ENCODE measurements around the gene GOLGA3. TPM values are rescaled to one million over a fixed set of nuclear protein-coding genes. Genes with fewer than 3 reads are reported as not detected.
"Not testable (repeated sequence)": the region's sequence is repeated elsewhere in the genome, so short reads cannot be mapped to it uniquely, and the experiment has no call there.

Gene GOLGA3
- total RNA-seq, 1 donor from 2014 or later = 63.8 TPM

GRCh38 chr12:132869551-132869950 is 40.9 kb upstream of the GOLGA3 start:
- Mint-ChIP-seq H3K36me3 (peaks cover 33% of the 10 kb centered on the region), H3K27me3 (ENCODE audit: low read depth) (no peaks in the 10 kb centered on the region), H3K27ac (no peak overlapping the region), H3K4me1 (peaks cover 5% of the 10 kb centered on the region), H3K9me3 (no peaks in the 10 kb centered on the region), H3K4me3 (no peak overlapping the region)
- no peak for DNase-seq (ENCODE audit: low spot score in 2 of 2, unreplicated experiment in 2 of 2)
- no peak for TF ChIP-seq CTCF (IDR thresholded peaks at IDR 0.05; ENCODE audit: unreplicated experiment)

- Mint-ChIP-seq H3K27ac (peak overlapping the region; percentile 93), H3K36me3 (peaks cover 36% of the 10 kb centered on the region), H3K27me3 (ENCODE audit: low read depth) (no peaks in the 10 kb centered on the region), H3K4me3 (no peak overlapping the region), H3K4me1 (peaks cover 5% of the 10 kb centered on the region), H3K9me3 (no peaks in the 10 kb centered on the region)
- TF ChIP-seq CTCF (IDR thresholded peaks at IDR 0.05; ENCODE audit: unreplicated experiment) = no peak
- no peak for DNase-seq (ENCODE audit: low spot score in 2 of 2, unreplicated experiment in 2 of 2)
These were observed 37.7 kb upstream of the GOLGA3 start for GRCh38 chr12:132866251-132866828.

GRCh38 chr12:132861558-132861957 is 32.9 kb upstream of the GOLGA3 start:
- H3K4me1 Mint-ChIP-seq = peaks cover 5% of the 10 kb centered on the region
- DNase-seq (ENCODE audit: low spot score in 2 of 2, unreplicated experiment in 2 of 2) = no peak
- TF ChIP-seq CTCF (IDR thresholded peaks at IDR 0.05; ENCODE audit: unreplicated experiment) = no peak
- no peaks in the 10 kb centered on the region for H3K27me3 Mint-ChIP-seq (ENCODE audit: low read depth)
- peaks cover 34% of the 10 kb centered on the region for H3K36me3 Mint-ChIP-seq
- H3K4me3 Mint-ChIP-seq = no peak overlapping the region
- H3K9me3 Mint-ChIP-seq = no peaks in the 10 kb centered on the region
- H3K27ac Mint-ChIP-seq = no peak overlapping the region

- H3K9me3 Mint-ChIP-seq = no peaks in the 10 kb centered on the region
- H3K36me3 Mint-ChIP-seq = peaks cover 42% of the 10 kb centered on the region
- no peak overlapping the region for H3K4me3 Mint-ChIP-seq
- H3K27ac Mint-ChIP-seq = no peak overlapping the region
- DNase-seq (ENCODE audit: low spot score in 2 of 2, unreplicated experiment in 2 of 2) = no peak
- TF ChIP-seq CTCF (IDR thresholded peaks at IDR 0.05; ENCODE audit: unreplicated experiment) = no peak
- no peaks in the 10 kb centered on the region for H3K4me1 Mint-ChIP-seq
- H3K27me3 Mint-ChIP-seq (ENCODE audit: low read depth) = no peaks in the 10 kb centered on the region
These were observed 30.1 kb upstream of the GOLGA3 start for GRCh38 chr12:132858718-132859266.

DNA sequence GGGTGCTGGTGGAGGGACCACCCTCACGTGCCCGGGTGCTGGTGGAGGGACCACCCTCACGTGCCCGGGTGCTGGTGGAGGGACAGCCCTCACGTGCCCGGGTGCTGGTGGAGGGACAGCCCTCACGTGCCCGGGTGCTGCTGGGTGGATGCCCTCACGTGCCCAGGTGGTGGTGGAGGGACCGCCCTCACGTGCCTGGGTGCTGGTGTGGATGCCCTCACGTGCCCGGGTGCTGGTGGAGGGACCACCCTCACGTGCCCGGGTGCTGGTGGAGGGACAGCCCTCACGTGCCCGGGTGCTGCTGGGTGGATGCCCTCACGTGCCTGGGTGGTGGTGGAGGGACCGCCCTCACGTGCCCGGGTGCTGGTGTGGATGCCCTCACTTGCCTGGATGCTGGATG is 28.4 kb upstream of the GOLGA3 start:
- H3K4me1 Mint-ChIP-seq; H3K4me3 Mint-ChIP-seq; H3K9me3 Mint-ChIP-seq; H3K27ac Mint-ChIP-seq; DNase-seq (ENCODE audit: low spot score in 2 of 2, unreplicated experiment in 2 of 2); H3K27me3 Mint-ChIP-seq (ENCODE audit: low read depth): not testable (repeated sequence)
- peaks cover 46% of the 10 kb centered on the region for H3K36me3 Mint-ChIP-seq

DNA sequence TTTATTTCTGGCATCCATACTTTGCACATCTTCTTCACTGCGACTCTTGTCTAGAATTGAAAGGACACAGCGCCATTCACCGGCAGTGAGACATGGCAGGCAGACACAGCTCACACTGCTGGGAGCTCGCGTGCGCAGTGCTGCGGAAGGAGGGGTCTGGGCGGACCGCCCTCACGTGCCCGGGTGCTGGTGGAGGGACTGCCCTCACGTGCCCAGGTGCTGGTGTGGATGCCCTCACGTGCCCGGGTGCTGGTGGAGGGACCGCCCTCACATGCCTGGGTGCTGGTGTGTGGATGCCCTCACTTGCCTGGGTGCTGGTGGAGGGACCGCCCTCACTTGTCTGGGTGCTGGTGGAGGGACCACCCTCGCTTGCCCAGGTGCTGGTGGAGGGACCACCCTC is 27.9 kb upstream of the GOLGA3 start:
- Mint-ChIP-seq H3K27ac (no peak overlapping the region), H3K36me3 (peaks cover 47% of the 10 kb centered on the region), H3K4me1 (no peaks in the 10 kb centered on the region), H3K9me3 (no peaks in the 10 kb centered on the region), H3K27me3 (ENCODE audit: low read depth) (no peaks in the 10 kb centered on the region), H3K4me3 (no peak overlapping the region)
- no peak for TF ChIP-seq CTCF (IDR thresholded peaks at IDR 0.05; ENCODE audit: unreplicated experiment)
- DNase-seq (ENCODE audit: low spot score in 2 of 2, unreplicated experiment in 2 of 2) = no peak

DNA sequence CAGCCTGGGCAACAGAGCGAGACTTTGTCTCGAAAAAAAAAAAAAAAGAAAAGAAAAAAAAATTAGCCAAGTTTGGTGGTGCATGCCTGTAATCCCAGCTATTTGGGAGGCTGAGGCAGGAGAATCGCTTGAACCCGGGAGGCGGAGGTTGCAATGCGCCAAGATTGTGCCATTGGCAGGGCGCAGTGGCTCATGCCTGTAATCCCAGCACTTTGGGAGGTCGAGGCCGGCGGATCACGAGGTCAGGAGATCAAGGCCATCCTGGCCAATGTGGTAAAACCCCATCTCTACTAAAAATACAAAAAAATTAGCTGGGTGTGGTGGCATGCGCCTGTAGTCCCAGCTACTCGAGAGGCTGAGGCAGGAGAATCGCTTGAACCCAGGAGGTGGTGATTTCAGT is 26.5 kb upstream of the GOLGA3 start:
- H3K4me3 Mint-ChIP-seq; H3K27ac Mint-ChIP-seq; H3K9me3 Mint-ChIP-seq; H3K27me3 Mint-ChIP-seq (ENCODE audit: low read depth); DNase-seq (ENCODE audit: low spot score in 2 of 2, unreplicated experiment in 2 of 2); H3K4me1 Mint-ChIP-seq: not testable (repeated sequence)
- peaks cover 45% of the 10 kb centered on the region for H3K36me3 Mint-ChIP-seq
